CD4-positive, alpha-beta memory T cell (primary cell): ENCODE results near the gene MGME1. TPM values are rescaled to one million over a fixed set of nuclear protein-coding genes. Genes with fewer than 3 reads are reported as not detected.
"Not testable (repeated sequence)": the region's sequence is repeated elsewhere in the genome, so short reads cannot be mapped to it uniquely, and the experiment has no call there.

Experiments used
- CTCF ChIA-PET: fragments of 350-600 bp; sonication (Branson Sonifier 250); formaldehyde crosslinking; loops from one replicate; lab custom pipeline; 2021; ENCODE audit warnings: inconsistent platforms; ENCODE audit not compliant: partially characterized antibody; lab: Charles Lee
- POLR2A ChIA-PET: fragments of 350-600 bp; sonication (Branson Sonifier 250); formaldehyde crosslinking; loops from one replicate; lab custom pipeline; 2021; ENCODE audit not compliant: partially characterized antibody; lab: Charles Lee
- DNase-seq, 5 donors: peaks; one replicate each; pipeline versions ENCODE4 v3.0.0 to v3.0.0-alpha.2; 2020 to 2022; ENCODE audit warnings: mixed read lengths in 1 of 5
- H3K27ac ChIP-seq: one replicate; pipeline ENCODE4 v1.7.0; 2013; ENCODE audit warnings: low read depth, low read length
- H3K27me3 ChIP-seq: 2 replicates; pipeline ENCODE4 v1.7.0; 2013; ENCODE audit warnings: mild to moderate bottlenecking, low read length, moderate library complexity; ENCODE audit not compliant: insufficient read depth
- H3K36me3 ChIP-seq: 2 replicates; pipeline ENCODE4 v1.7.0; 2013; ENCODE audit warnings: mild to moderate bottlenecking, low read length, moderate library complexity; ENCODE audit not compliant: insufficient read depth
- H3K4me1 ChIP-seq: 2 replicates; pipeline ENCODE4 v1.7.0; 2013; ENCODE audit warnings: mild to moderate bottlenecking, low read length, moderate library complexity; ENCODE audit not compliant: insufficient read depth
- H3K4me3 ChIP-seq, 2 donors: one replicate each; pipeline ENCODE4 v1.7.0; 2013; ENCODE audit warnings: low read length in 2 of 2, mild to moderate bottlenecking in 1 of 2
- H3K9me3 ChIP-seq, 2 donors: one replicate each; pipeline ENCODE4 v1.7.0; 2013; ENCODE audit warnings: low read length in 2 of 2, control low read depth in 1 of 2; ENCODE audit not compliant: control insufficient read depth in 1 of 2
- H3K27ac Mint-ChIP-seq, 7 donors: one replicate each; pipeline ENCODE4 v1.8.0; 2020 to 2021; ENCODE audit warnings: mixed read lengths in 7 of 7, mild to moderate bottlenecking in 6 of 7, inconsistent platforms in 3 of 7, moderate library complexity in 3 of 7
- H3K27me3 Mint-ChIP-seq, 2 donors: one replicate each; pipeline ENCODE4 v1.8.0; 2020 to 2021; ENCODE audit warnings: mixed read lengths in 2 of 2
- H3K36me3 Mint-ChIP-seq, 2 donors: one replicate each; pipeline ENCODE4 v1.8.0; 2020 to 2021; ENCODE audit warnings: mixed read lengths in 2 of 2, inconsistent platforms in 1 of 2, mild to moderate bottlenecking in 1 of 2
- H3K4me1 Mint-ChIP-seq, 4 donors: one replicate each; pipeline ENCODE4 v1.8.0; 2020 to 2021; ENCODE audit warnings: mixed read lengths in 4 of 4, mild to moderate bottlenecking in 1 of 4
- H3K4me3 Mint-ChIP-seq, 8 donors: one replicate each; pipeline ENCODE4 v1.8.0; 2020 to 2021; ENCODE audit warnings: mixed read lengths in 8 of 8, mild to moderate bottlenecking in 7 of 8, moderate library complexity in 6 of 8, inconsistent platforms in 3 of 8
- H3K9me3 Mint-ChIP-seq, 8 donors: one replicate each; pipeline ENCODE4 v1.8.0; 2020 to 2021; ENCODE audit warnings: mixed read lengths in 8 of 8, mild to moderate bottlenecking in 5 of 8, inconsistent platforms in 3 of 8, moderate library complexity in 1 of 8
- intact Hi-C: fragments of 100-400 bp; cut with micrococcal nuclease; formaldehyde crosslinking; loops from one replicate; pipeline ENCODE4 v1.15.1; 2023
- polyA plus RNA-seq, 2 donors: library from polyadenylated mRNA; unstranded; fragments of 300-500 nt; fragmentation: Illumina TruSeq; gene quantifications; one replicate each; pipeline ENCODE4 v1.2.3, GENCODE V29; 2021
- total RNA-seq, 2 experiments: library from RNA; stranded (reverse); gene quantifications; one replicate each; pipeline ENCODE4 v1.2.3, GENCODE V29; 2021

The MGME1 gene
- total and polyA plus RNA-seq, 4 experiments from 2014 or later, result 7.4 to 17.0 (median 16.0) TPM

GRCh38 chr20:18027011-18027410, 58.2 kb downstream of the MGME1 start:
- H3K27ac Mint-ChIP-seq, H3K36me3 Mint-ChIP-seq, H3K4me1 Mint-ChIP-seq, H3K36me3 ChIP-seq, H3K27me3 Mint-ChIP-seq, H3K9me3 Mint-ChIP-seq, POLR2A ChIA-PET, H3K4me3 ChIP-seq, H3K27me3 ChIP-seq, intact Hi-C loops, DNase-seq, H3K4me3 Mint-ChIP-seq, H3K9me3 ChIP-seq, H3K4me1 ChIP-seq, CTCF ChIA-PET, H3K27ac ChIP-seq: not testable (repeated sequence)

GRCh38 chr20:18030020-18030419, 61.2 kb downstream of the MGME1 start:
- no peaks in the 10 kb centered on the region for H3K36me3 Mint-ChIP-seq
- ChIA-PET CTCF (no interaction called here), POLR2A (no interaction called here)
- H3K27me3 Mint-ChIP-seq, result peaks cover 6 to 16% of the 10 kb centered on the region in 2 donors
- intact Hi-C loops, result no loop called here
- no peak overlapping the region for H3K4me3 ChIP-seq
- no peak overlapping the region for H3K27ac ChIP-seq
- no peaks in the 10 kb centered on the region for H3K4me1 ChIP-seq
- no peaks in the 10 kb centered on the region for H3K4me1 Mint-ChIP-seq
- no peaks in the 10 kb centered on the region for H3K27me3 ChIP-seq
- no peaks in the 10 kb centered on the region for H3K9me3 ChIP-seq
- no peaks in the 10 kb centered on the region for H3K36me3 ChIP-seq
- no peaks in the 10 kb centered on the region for H3K9me3 Mint-ChIP-seq
- DNase-seq, result no peak
- no peak overlapping the region for H3K27ac Mint-ChIP-seq
- no peak overlapping the region for H3K4me3 Mint-ChIP-seq

GRCh38 chr20:18031050-18031449, 62.2 kb downstream of the MGME1 start:
- H3K4me1 Mint-ChIP-seq, result no peaks in the 10 kb centered on the region
- Histone ChIP-seq H3K27me3 (no peaks in the 10 kb centered on the region), H3K27ac (no peak overlapping the region), H3K4me1 (no peaks in the 10 kb centered on the region), H3K36me3 (no peaks in the 10 kb centered on the region), H3K4me3 (no peak overlapping the region), H3K9me3 (no peaks in the 10 kb centered on the region)
- H3K27me3 Mint-ChIP-seq, result peaks cover 6 to 14% of the 10 kb centered on the region in 2 donors
- H3K9me3 Mint-ChIP-seq, result no peaks in the 10 kb centered on the region
- intact Hi-C loops, result no loop called here
- DNase-seq, result no peak
- no peak overlapping the region for H3K4me3 Mint-ChIP-seq
- CTCF ChIA-PET, result no interaction called here
- no peaks in the 10 kb centered on the region for H3K36me3 Mint-ChIP-seq
- no peak overlapping the region for H3K27ac Mint-ChIP-seq
- POLR2A ChIA-PET, result no interaction called here

GRCh38 chr20:18031888-18032509, 63.2 kb downstream of the MGME1 start:
- POLR2A ChIA-PET, result no interaction called here
- H3K27ac Mint-ChIP-seq, result no peak overlapping the region

GRCh38 chr20:18032977-18033892, 64.4 kb downstream of the MGME1 start:
- Mint-ChIP-seq H3K4me1 (no peaks in the 10 kb centered on the region), H3K4me3 (no peak overlapping the region), H3K36me3 (no peaks in the 10 kb centered on the region), H3K9me3 (no peaks in the 10 kb centered on the region), H3K27ac (peak overlapping the region in 1 of 7 donors; percentile 3), H3K27me3 (peaks cover 12 to 20% of the 10 kb centered on the region in 2 donors)
- no peaks in the 10 kb centered on the region for H3K36me3 ChIP-seq
- no peak overlapping the region for H3K27ac ChIP-seq
- ChIA-PET CTCF (no interaction called here), POLR2A (no interaction called here)
- no peaks in the 10 kb centered on the region for H3K9me3 ChIP-seq
- H3K4me1 ChIP-seq, result no peaks in the 10 kb centered on the region
- DNase-seq, result no peak
- no peak overlapping the region for H3K4me3 ChIP-seq
- intact Hi-C loops, result no loop called here
- no peaks in the 10 kb centered on the region for H3K27me3 ChIP-seq

More at GRCh38 chr20:18031888-18032509, 63.2 kb downstream of the MGME1 start:
- intact Hi-C loops, result no loop called here
- Mint-ChIP-seq H3K4me1 (no peaks in the 10 kb centered on the region), H3K4me3 (no peak overlapping the region), H3K9me3 (no peaks in the 10 kb centered on the region), H3K36me3 (no peaks in the 10 kb centered on the region), H3K27me3 (peaks cover 5 to 13% of the 10 kb centered on the region in 2 donors)
- Histone ChIP-seq H3K36me3 (no peaks in the 10 kb centered on the region), H3K4me1 (no peaks in the 10 kb centered on the region), H3K27ac (no peak overlapping the region), H3K27me3 (no peaks in the 10 kb centered on the region), H3K4me3 (no peak overlapping the region), H3K9me3 (no peaks in the 10 kb centered on the region)
- CTCF ChIA-PET, result no interaction called here
- DNase-seq, result no peak

- intact Hi-C loops, result no loop called here
- no peaks in the 10 kb centered on the region for H3K4me1 ChIP-seq
- ChIA-PET POLR2A (no interaction called here), CTCF (no interaction called here)
- Mint-ChIP-seq H3K36me3 (no peaks in the 10 kb centered on the region), H3K4me1 (no peaks in the 10 kb centered on the region), H3K4me3 (no peak overlapping the region), H3K27me3 (peaks cover 15 to 23% of the 10 kb centered on the region in 2 donors), H3K9me3 (no peaks in the 10 kb centered on the region), H3K27ac (no peak overlapping the region)
- no peak overlapping the region for H3K27ac ChIP-seq
- no peak for DNase-seq
- H3K36me3 ChIP-seq, result no peaks in the 10 kb centered on the region
- H3K4me3 ChIP-seq, result no peak overlapping the region
- H3K27me3 ChIP-seq, result no peaks in the 10 kb centered on the region
- no peaks in the 10 kb centered on the region for H3K9me3 ChIP-seq
These were observed 65.2 kb downstream of the MGME1 start for GRCh38 chr20:18034039-18034438.

GRCh38 chr20:18039063-18039462, 70.2 kb downstream of the MGME1 start:
- Mint-ChIP-seq H3K9me3 (peaks cover 0 to 13% (median 4%) of the 10 kb centered on the region in 8 donors), H3K27ac (no peak overlapping the region), H3K36me3 (no peaks in the 10 kb centered on the region), H3K4me3 (no peak overlapping the region), H3K4me1 (no peaks in the 10 kb centered on the region), H3K27me3 (peaks cover 18 to 29% of the 10 kb centered on the region in 2 donors)
- Histone ChIP-seq H3K4me1 (no peaks in the 10 kb centered on the region), H3K36me3 (no peaks in the 10 kb centered on the region), H3K9me3 (peaks cover 0 to 5% of the 10 kb centered on the region in 2 donors), H3K27me3 (no peaks in the 10 kb centered on the region), H3K4me3 (no peak overlapping the region), H3K27ac (no peak overlapping the region)
- ChIA-PET POLR2A (no interaction called here), CTCF (no interaction called here)
- no peak for DNase-seq
- intact Hi-C loops, result no loop called here
